GM13977 (cell line): ENCODE measurements around the gene ATP1B2.
"Not testable (repeated sequence)": the region's sequence is repeated elsewhere in the genome, so short reads cannot be mapped to it uniquely, and the experiment has no call there.

ENCODE experiments used
- DNase-seq: peaks from one replicate; pipeline ENCODE4 v3.0.0; 2012; ENCODE audit warnings: low spot score
- CTCF ChIP-seq: IDR thresholded peaks from 2 replicates; pipeline ENCODE4 v1.5.1; 2012; ENCODE audit warnings: mild to moderate bottlenecking, control low read depth; ENCODE audit not compliant: insufficient read depth; ENCODE audit errors: extremely low read depth, missing control alignments
- in situ Hi-C: fragments of 300-500 bp; cut with MboI; formaldehyde crosslinking; loops from one replicate; pipeline ENCODE4 v1.12.0; 2022; ENCODE audit warnings: low sequenced_read_pairs, low pct_unique_long_range_greater_than_20kb, mixed read lengths, inconsistent platforms; ENCODE audit not compliant: unreplicated experiment

Gene ATP1B2

GRCh38 chr17:7614425-7615264 is 36.1 kb upstream of the ATP1B2 start, which contains the start of gene FXR2:
FXR2 (minus strand) TSS chr17:7614897; CDS start chr17:7614532, 365 bp downstream.
- in situ Hi-C loops = no loop called here

GRCh38 chr17:7615265-7615747 is 35.4 kb upstream of the ATP1B2 start:
- TF ChIP-seq CTCF = no peak
- no peak for DNase-seq
- in situ Hi-C loops = no loop called here

More at GRCh38 chr17:7614425-7615264, 36.1 kb upstream of the ATP1B2 start, which contains the start of gene FXR2:
- peak; percentile 61 for TF ChIP-seq CTCF
- DNase-seq = peak; percentile 100

- in situ Hi-C loops = no loop called here
- DNase-seq = no peak
- TF ChIP-seq CTCF = no peak
These were observed 32.1 kb upstream of the ATP1B2 start for GRCh38 chr17:7618608-7619007.

- DNase-seq = no peak
- in situ Hi-C loops = no loop called here
- TF ChIP-seq CTCF = no peak
These were observed 29.9 kb upstream of the ATP1B2 start for GRCh38 chr17:7620835-7621234.

- in situ Hi-C loops = no loop called here
- TF ChIP-seq CTCF = no peak
- no peak for DNase-seq
These were observed 27.1 kb upstream of the ATP1B2 start for GRCh38 chr17:7623661-7624060.

GRCh38 chr17:7625749-7626148 is 25.0 kb upstream of the ATP1B2 start:
- DNase-seq, in situ Hi-C loops: not testable (repeated sequence)

- in situ Hi-C loops = no loop called here
- no peak for TF ChIP-seq CTCF
- DNase-seq = no peak
These were observed 24.4 kb upstream of the ATP1B2 start for GRCh38 chr17:7626307-7626706.
